OCI-LY1 (cell line): ENCODE data around the gene IGF1R.

Experiments used
- H2AFZ ChIP-seq: fragments of 200-600 bp; sonication (generic), shearing (Covaris generic); 2 replicates; pipeline ENCODE4 v1.6.0; 2014; ENCODE audit warnings: antibody characterized with exemption, mild to moderate bottlenecking, low read length
- H3F3A ChIP-seq: fragments of 200-600 bp; sonication (generic), shearing (Covaris generic); 2 replicates; pipeline ENCODE4 v1.6.0; 2014; ENCODE audit warnings: mild to moderate bottlenecking, antibody characterized with exemption, low read length, moderate library complexity; ENCODE audit not compliant: insufficient read depth
- H3K27ac ChIP-seq: fragments of 200-600 bp; sonication (generic); 2 replicates; pipeline ENCODE4 v1.5.1; 2014; ENCODE audit warnings: low read length, mixed run types, mild to moderate bottlenecking, low read depth; ENCODE audit not compliant: poor library complexity, severe bottlenecking
- H3K27me3 ChIP-seq: fragments of 200-600 bp; sonication (generic); 2 replicates; pipeline ENCODE4 v1.6.0; 2014; ENCODE audit warnings: antibody characterized with exemption, mild to moderate bottlenecking, low read length, moderate library complexity; ENCODE audit not compliant: insufficient read depth
- H3K36me3 ChIP-seq: fragments of 200-600 bp; sonication (generic); 2 replicates; pipeline ENCODE4 v1.6.1; 2014; ENCODE audit warnings: mild to moderate bottlenecking, antibody characterized with exemption, low read length, moderate library complexity, mixed read lengths; ENCODE audit not compliant: insufficient read depth
- H3K4me1 ChIP-seq: fragments of 200-600 bp; sonication (generic); 2 replicates; pipeline ENCODE4 v1.5.1; 2014; ENCODE audit warnings: mild to moderate bottlenecking, low read length, moderate library complexity; ENCODE audit not compliant: insufficient read depth, severe bottlenecking
- H3K4me2 ChIP-seq: fragments of 200-600 bp; sonication (generic), shearing (Covaris generic); 2 replicates; pipeline ENCODE4 v1.6.1; 2014; ENCODE audit warnings: low read length
- H3K4me3 ChIP-seq: fragments of 200-600 bp; sonication (generic); 2 replicates; pipeline ENCODE4 v1.5.1; 2014; ENCODE audit warnings: low read length, low read depth, mild to moderate bottlenecking, mixed read lengths; ENCODE audit not compliant: poor library complexity, severe bottlenecking
- H3K79me2 ChIP-seq: fragments of 200-600 bp; shearing (Covaris generic); 2 replicates; pipeline ENCODE4 v1.6.1; 2016; ENCODE audit warnings: mixed run types, low read length, mixed read lengths; ENCODE audit not compliant: insufficient read depth
- H3K9ac ChIP-seq: fragments of 200-600 bp; sonication (generic), shearing (Covaris generic); 2 replicates; pipeline ENCODE4 v1.6.1; 2014; ENCODE audit warnings: mild to moderate bottlenecking, low read length, mixed read lengths
- H3K9me2 ChIP-seq: fragments of 200-600 bp; sonication (generic), shearing (Covaris generic); 2 replicates; pipeline ENCODE4 v1.6.1; 2014; ENCODE audit warnings: low read depth, mild to moderate bottlenecking, low read length, mixed read lengths
- H3K9me3 ChIP-seq: fragments of 200-600 bp; shearing (Covaris generic); 2 replicates; pipeline ENCODE4 v1.6.1; 2014; ENCODE audit warnings: low read length, mixed read lengths
- H4K20me1 ChIP-seq: fragments of 200-600 bp; sonication (generic), shearing (Covaris generic); 2 replicates; pipeline ENCODE4 v1.6.0; 2016; ENCODE audit warnings: mild to moderate bottlenecking, low read length; ENCODE audit not compliant: insufficient read depth
- EZH2 ChIP-seq: fragments of 200-600 bp; sonication (generic), shearing (Covaris generic); IDR thresholded peaks from 2 replicates; pipeline ENCODE4 v1.8.0; 2017; ENCODE audit warnings: borderline replicate concordance, mixed run types, mild to moderate bottlenecking, antibody characterized with exemption, low read length, moderate library complexity, mixed read lengths
- TF ChIP-seq, protein P1 (sequence below): fragments of 200-600 bp; sonication (generic), shearing (Covaris generic); IDR thresholded peaks from 2 replicates; pipeline ENCODE4 v1.5.1; 2017; ENCODE audit warnings: mild to moderate bottlenecking, antibody characterized with exemption, low read length, moderate library complexity, mixed read lengths

Gene IGF1R

GRCh38 chr15:98735304-98735703 lies 87.0 kb downstream of the IGF1R start:
- H3K36me3 ChIP-seq, result no peaks in the 10 kb centered on the region
- H3F3A ChIP-seq, result no peaks in the 10 kb centered on the region
- H3K79me2 ChIP-seq, result no peaks in the 10 kb centered on the region
- no peak overlapping the region for H2AFZ ChIP-seq
- H3K4me3 ChIP-seq, result no peak overlapping the region
- no peaks in the 10 kb centered on the region for H3K9me3 ChIP-seq
- no peaks in the 10 kb centered on the region for H3K9me2 ChIP-seq
- no peaks in the 10 kb centered on the region for H4K20me1 ChIP-seq
- H3K27me3 ChIP-seq, result no peaks in the 10 kb centered on the region; the same call in 1 of the 2 replicates
- H3K4me2 ChIP-seq, result no peak overlapping the region
- no peak overlapping the region for H3K9ac ChIP-seq
- H3K27ac ChIP-seq, result no peak overlapping the region
- H3K4me1 ChIP-seq, result no peaks in the 10 kb centered on the region
- no peak for TF ChIP-seq EZH2
- TF ChIP-seq, protein P1, sequence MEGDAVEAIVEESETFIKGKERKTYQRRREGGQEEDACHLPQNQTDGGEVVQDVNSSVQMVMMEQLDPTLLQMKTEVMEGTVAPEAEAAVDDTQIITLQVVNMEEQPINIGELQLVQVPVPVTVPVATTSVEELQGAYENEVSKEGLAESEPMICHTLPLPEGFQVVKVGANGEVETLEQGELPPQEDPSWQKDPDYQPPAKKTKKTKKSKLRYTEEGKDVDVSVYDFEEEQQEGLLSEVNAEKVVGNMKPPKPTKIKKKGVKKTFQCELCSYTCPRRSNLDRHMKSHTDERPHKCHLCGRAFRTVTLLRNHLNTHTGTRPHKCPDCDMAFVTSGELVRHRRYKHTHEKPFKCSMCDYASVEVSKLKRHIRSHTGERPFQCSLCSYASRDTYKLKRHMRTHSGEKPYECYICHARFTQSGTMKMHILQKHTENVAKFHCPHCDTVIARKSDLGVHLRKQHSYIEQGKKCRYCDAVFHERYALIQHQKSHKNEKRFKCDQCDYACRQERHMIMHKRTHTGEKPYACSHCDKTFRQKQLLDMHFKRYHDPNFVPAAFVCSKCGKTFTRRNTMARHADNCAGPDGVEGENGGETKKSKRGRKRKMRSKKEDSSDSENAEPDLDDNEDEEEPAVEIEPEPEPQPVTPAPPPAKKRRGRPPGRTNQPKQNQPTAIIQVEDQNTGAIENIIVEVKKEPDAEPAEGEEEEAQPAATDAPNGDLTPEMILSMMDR, result no peak

DNA sequence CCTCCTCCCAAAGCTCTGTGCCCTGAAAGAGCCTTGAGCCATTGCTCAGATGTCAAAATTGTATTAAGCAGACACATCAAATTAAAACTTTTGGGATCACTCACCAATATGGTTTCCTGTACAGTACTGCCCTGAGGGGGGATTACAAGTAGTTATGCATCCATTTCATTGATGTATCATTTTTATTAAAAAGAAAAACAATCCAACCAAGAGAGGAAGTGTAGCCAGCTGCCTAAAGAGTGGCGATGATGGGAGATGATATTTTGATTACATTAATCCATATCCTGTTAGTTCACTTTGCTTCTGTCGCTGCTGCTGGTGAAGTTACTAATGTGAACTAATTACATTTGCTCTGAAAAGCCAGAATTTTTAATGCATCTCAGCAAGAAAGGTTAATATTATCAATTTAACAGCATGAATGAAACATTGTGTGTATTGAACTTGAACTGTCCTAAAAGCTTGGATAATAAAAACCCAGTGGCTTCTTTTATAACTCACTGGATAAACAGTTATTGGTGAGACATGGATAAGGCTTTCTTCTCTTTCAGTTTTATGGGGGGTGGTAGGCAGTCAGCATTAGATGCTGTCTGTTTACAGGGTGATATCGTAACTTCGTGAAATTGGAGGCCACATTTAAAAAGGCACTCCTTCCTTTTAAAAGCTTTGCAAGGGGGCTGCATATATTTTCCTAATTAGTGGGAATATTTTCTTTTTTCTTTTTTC lies 87.7 kb downstream of the IGF1R start:
- Histone ChIP-seq H3K4me1 (no peaks in the 10 kb centered on the region), H3K9me3 (no peaks in the 10 kb centered on the region), H3K4me3 (no peak overlapping the region), H2AFZ (no peak overlapping the region), H3F3A (no peaks in the 10 kb centered on the region), H3K9me2 (no peaks in the 10 kb centered on the region), H3K36me3 (no peaks in the 10 kb centered on the region), H3K79me2 (no peaks in the 10 kb centered on the region), H3K9ac (no peak overlapping the region), H3K27me3 (no peaks in the 10 kb centered on the region; the same call in 1 of the 2 replicates), H3K4me2 (no peak overlapping the region), H3K27ac (no peak overlapping the region), H4K20me1 (no peaks in the 10 kb centered on the region)
- no peak for TF ChIP-seq EZH2
- TF ChIP-seq, protein P1, result no peak

- TF ChIP-seq, protein P1, result no peak
- TF ChIP-seq EZH2, result no peak
- Histone ChIP-seq H3K9me3 (no peaks in the 10 kb centered on the region), H3K9me2 (no peaks in the 10 kb centered on the region), H3K4me1 (no peaks in the 10 kb centered on the region), H3K4me2 (no peak overlapping the region), H3K27ac (no peak overlapping the region), H3F3A (no peaks in the 10 kb centered on the region), H3K9ac (no peak overlapping the region), H4K20me1 (no peaks in the 10 kb centered on the region), H2AFZ (no peak overlapping the region), H3K79me2 (no peaks in the 10 kb centered on the region), H3K36me3 (no peaks in the 10 kb centered on the region), H3K27me3 (no peaks in the 10 kb centered on the region; the same call in 1 of the 2 replicates), H3K4me3 (no peak overlapping the region)
These were observed 88.8 kb downstream of the IGF1R start for GRCh38 chr15:98737159-98737558.
